ENCODE results near the gene OSBP2. TPM values are rescaled to one million over a fixed set of nuclear protein-coding genes. Genes with fewer than 3 reads are reported as not detected.
A peak's percentile ranks its signal among the peaks of the same experiment; 100 is the strongest.

Gene OSBP2
- total and polyA plus RNA-seq, 12 donors, result 0.84 to 20.1 (median 13.2) TPM

- Histone ChIP-seq H3K27ac (no peak overlapping the region), H3K4me3 (no peak overlapping the region), H3K36me3 (peaks cover 0 to 48% (median 0%) of the 10 kb centered on the region in 9 donors), H3K9me3 (no peaks in the 10 kb centered on the region), H3K27me3 (no peaks in the 10 kb centered on the region), H3K4me1 (no peaks in the 10 kb centered on the region)
- TF ChIP-seq CTCF (IDR thresholded peaks at IDR 0.05), result no peak
- intact Hi-C loops (cut with DNase I), result loop anchor here in 1 of 10 donors (10.0 kb wide), 1 partner anchor 125 kb away; no protein-coding TSS in a partner anchor
- DNase-seq (no peak), ATAC-seq (no peak)
- WGBS, 2 donors, result 91 to 92% methylated on average over 17 of the region's 17 CpGs
Observed at GRCh38 chr22:30889268-30889995, 194.8 kb downstream of the OSBP2 start.

GRCh38 chr22:30889996-30890480 is 195.4 kb downstream of the OSBP2 start:
- Histone ChIP-seq H3K27me3 (no peaks in the 10 kb centered on the region), H3K4me3 (no peak overlapping the region), H3K36me3 (peaks cover 0 to 48% (median 0%) of the 10 kb centered on the region in 9 donors), H3K27ac (no peak overlapping the region), H3K4me1 (no peaks in the 10 kb centered on the region), H3K9me3 (no peaks in the 10 kb centered on the region)
- intact Hi-C loops (cut with DNase I), result loop anchor here in 3 of 10 donors (5.0 to 10.0 kb wide), 3 partner anchors 115 to 128 kb away; no protein-coding TSS in a partner anchor
- ATAC-seq, result no peak
- no peak for DNase-seq
- TF ChIP-seq CTCF (IDR thresholded peaks at IDR 0.05), result no peak
- 87 to 92% methylated on average over 9 of the region's 9 CpGs for WGBS, 2 donors

- no peak overlapping the region for H3K27ac ChIP-seq
- intact Hi-C loops (cut with DNase I), result loop anchor here in 2 of 10 donors (5.0 to 10.0 kb wide), 2 partner anchors 116 to 129 kb away; no protein-coding TSS in a partner anchor
- no peaks in the 10 kb centered on the region for H3K4me1 ChIP-seq
- peaks cover 0 to 53% (median 0%) of the 10 kb centered on the region in 9 donors for H3K36me3 ChIP-seq
- no peaks in the 10 kb centered on the region for H3K27me3 ChIP-seq
- peak; percentile 52 to 84 (median 73) for TF ChIP-seq CTCF (IDR thresholded peaks at IDR 0.05)
- no peak overlapping the region for H3K4me3 ChIP-seq
- DNase-seq (peak in 1 of 2 donors; percentile 22), ATAC-seq (peak in 6 of 8 donors; percentile 41 to 65 (median 54))
- 76 to 79% methylated on average over 17 of the region's 17 CpGs for WGBS, 2 donors
- no peaks in the 10 kb centered on the region for H3K9me3 ChIP-seq
Observed at GRCh38 chr22:30890686-30891442, 196.2 kb downstream of the OSBP2 start.

- Histone ChIP-seq H3K36me3 (peaks cover 0 to 54% (median 0%) of the 10 kb centered on the region in 9 donors), H3K27me3 (no peaks in the 10 kb centered on the region), H3K9me3 (no peaks in the 10 kb centered on the region), H3K4me1 (no peaks in the 10 kb centered on the region), H3K27ac (no peak overlapping the region), H3K4me3 (no peak overlapping the region)
- no peak for TF ChIP-seq CTCF (IDR thresholded peaks at IDR 0.05)
- ATAC-seq, result no peak
- 87 to 91% methylated on average over 8 of the region's 8 CpGs for WGBS, 2 donors
- peak in 1 of 2 donors; percentile 1 for DNase-seq
- intact Hi-C loops (cut with DNase I), result loop anchor here in 2 of 10 donors (5.0 to 10.0 kb wide), 2 partner anchors 117 to 129 kb away; no protein-coding TSS in a partner anchor
Observed at GRCh38 chr22:30891443-30891755, 196.7 kb downstream of the OSBP2 start.
